Measurements from ENCODE around the gene SLC19A1. TPM values are rescaled to one million over a fixed set of nuclear protein-coding genes. Genes with fewer than 3 reads are reported as not detected.
A peak's percentile ranks its signal among the peaks of the same experiment; 100 is the strongest.

SLC19A1 gene
- total RNA-seq (2021) (22.6 and 25.0 TPM in 2 replicates), Bru-seq, nascent RNA (percentile 46 among the genes with signal in this experiment), BruChase-seq, experiment 1, labeled RNA remaining after a 2-hour chase (percentile 56 among the genes with signal in this experiment), BruChase-seq, experiment 2, labeled RNA remaining after a 6-hour chase (percentile 58 among the genes with signal in this experiment)
- long read RNA-seq, transcript SLC19A1-201 (6 exons, 3,811 nt): major isoform, 9 of 36 reads
- long read RNA-seq, partial matches to known transcripts: 10 of 36 reads
- long read RNA-seq, other reads (novel, unspliced or antisense): 17 of 36 reads

DNA sequence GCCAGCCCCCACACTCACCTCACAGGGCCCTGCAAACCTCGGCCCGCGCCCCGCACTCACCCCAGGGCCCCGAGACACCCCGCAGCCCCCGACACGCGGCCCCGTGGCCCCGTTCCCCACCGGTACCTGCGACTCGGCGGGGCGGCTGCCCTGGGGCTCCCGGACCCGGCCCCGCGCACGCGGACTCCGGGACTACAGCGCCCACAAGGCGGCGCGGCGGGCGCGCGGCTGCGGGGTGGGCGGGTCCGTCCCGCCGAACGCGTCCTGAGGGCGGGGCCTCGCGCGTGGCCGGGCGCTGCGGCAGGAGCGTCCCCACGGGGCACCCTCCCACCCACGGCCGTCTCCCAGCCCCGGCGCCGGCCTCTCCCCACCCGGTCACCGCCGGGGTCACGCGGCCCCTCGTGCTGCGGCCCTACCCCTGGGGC lies at the start of gene SLC19A1:
TSS of gene SLC19A1 (minus strand) at position 199 of the 425 bp plus-strand sequence. CDS start 4,481 bp downstream, outside the sequence.
- H3K4me3 ChIP-seq: peak within 1 kb of the TSS; percentile 73
- no peaks in the 10 kb centered on the region for H3K36me3 ChIP-seq (ENCODE audit: low read depth)
- 0 out of 2 replicates have a peak, but pooled peaks cover 6% of the 10 kb centered on the region for H3K4me1 ChIP-seq (replicated peaks; ENCODE audit: insufficient read depth)
- no TSS peak for BruUV-seq (replicated peaks)
- no peak within 1 kb of the TSS for H3K27ac ChIP-seq
- H3K9me3 ChIP-seq (ENCODE audit: insufficient read depth, low read depth): no peaks in the 10 kb centered on the region
- no peaks in the 10 kb centered on the region for H3K9me2 ChIP-seq (ENCODE audit: insufficient read depth)
- peaks cover 20% of the 10 kb centered on the region for H3K79me2 ChIP-seq (ENCODE audit: low read depth)
- DNase-seq: peak in 1 of 2 experiments; percentile 58
- peak within 1 kb of the TSS; percentile 89 for H3K4me2 ChIP-seq
- H3F3A ChIP-seq (ENCODE audit: insufficient read depth, low read depth): no peaks in the 10 kb centered on the region
- peak within 1 kb of the TSS; percentile 74 for H2AFZ ChIP-seq
- POLR2A ChIA-PET (ENCODE audit: unreplicated experiment): no interaction called here
- intact Hi-C loops (cut with micrococcal nuclease; ENCODE audit: unreplicated experiment): no loop called here
- no peaks in the 10 kb centered on the region for H4K20me1 ChIP-seq (ENCODE audit: insufficient read depth)
- no peaks in the 10 kb centered on the region for H3K27me3 ChIP-seq (ENCODE audit: insufficient read depth, low read depth)
- CTCF ChIA-PET: interaction anchor here (0.6 kb wide), 1 partner anchor 15 kb away, joined by 4 read pairs; no protein-coding TSS in a partner anchor
- TF ChIP-seq EZH2 (IDR thresholded peaks at IDR 0.05; ENCODE audit: low read depth): no peak
- TF ChIP-seq, protein P1, sequence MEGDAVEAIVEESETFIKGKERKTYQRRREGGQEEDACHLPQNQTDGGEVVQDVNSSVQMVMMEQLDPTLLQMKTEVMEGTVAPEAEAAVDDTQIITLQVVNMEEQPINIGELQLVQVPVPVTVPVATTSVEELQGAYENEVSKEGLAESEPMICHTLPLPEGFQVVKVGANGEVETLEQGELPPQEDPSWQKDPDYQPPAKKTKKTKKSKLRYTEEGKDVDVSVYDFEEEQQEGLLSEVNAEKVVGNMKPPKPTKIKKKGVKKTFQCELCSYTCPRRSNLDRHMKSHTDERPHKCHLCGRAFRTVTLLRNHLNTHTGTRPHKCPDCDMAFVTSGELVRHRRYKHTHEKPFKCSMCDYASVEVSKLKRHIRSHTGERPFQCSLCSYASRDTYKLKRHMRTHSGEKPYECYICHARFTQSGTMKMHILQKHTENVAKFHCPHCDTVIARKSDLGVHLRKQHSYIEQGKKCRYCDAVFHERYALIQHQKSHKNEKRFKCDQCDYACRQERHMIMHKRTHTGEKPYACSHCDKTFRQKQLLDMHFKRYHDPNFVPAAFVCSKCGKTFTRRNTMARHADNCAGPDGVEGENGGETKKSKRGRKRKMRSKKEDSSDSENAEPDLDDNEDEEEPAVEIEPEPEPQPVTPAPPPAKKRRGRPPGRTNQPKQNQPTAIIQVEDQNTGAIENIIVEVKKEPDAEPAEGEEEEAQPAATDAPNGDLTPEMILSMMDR (conservative IDR thresholded peaks at IDR 0.05): no peak; the same call in 1 of the 2 replicates

DNA sequence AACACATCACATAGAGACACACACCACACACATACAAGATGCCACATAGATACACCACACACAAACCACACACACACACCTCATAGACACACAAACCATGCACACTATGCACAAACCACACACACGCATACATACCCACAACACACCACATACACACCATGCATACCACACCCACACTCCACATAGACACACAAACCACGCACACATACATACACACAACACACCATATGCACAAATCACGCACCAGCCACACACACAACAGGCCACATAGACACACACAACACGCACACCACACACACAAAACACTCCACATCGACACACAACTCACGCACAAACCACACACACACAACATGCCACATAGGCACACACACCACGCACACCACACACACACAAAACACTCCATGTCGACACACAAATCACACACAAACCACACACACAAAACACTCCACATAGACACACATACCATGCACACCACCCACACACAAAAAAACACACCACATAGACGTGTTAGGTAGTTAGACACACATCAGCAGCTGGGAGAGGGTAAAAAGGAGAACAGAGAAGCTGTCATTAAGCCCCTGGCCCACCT lies 49.5 kb upstream of the SLC19A1 start:
- no peaks in the 10 kb centered on the region for H3K79me2 ChIP-seq (ENCODE audit: low read depth)
- POLR2A ChIA-PET (ENCODE audit: unreplicated experiment): no interaction called here

More for the DNA sequence above, 49.5 kb upstream of the SLC19A1 start:
- H3K4me1 ChIP-seq (replicated peaks; ENCODE audit: insufficient read depth): no peaks in the 10 kb centered on the region
- H3K4me2 ChIP-seq: no peak overlapping the region
- H3K36me3 ChIP-seq (ENCODE audit: low read depth): no peaks in the 10 kb centered on the region
- H2AFZ ChIP-seq: no peak overlapping the region
- no peak for TF ChIP-seq EZH2 (IDR thresholded peaks at IDR 0.05; ENCODE audit: low read depth)
- TF ChIP-seq, protein P1 (conservative IDR thresholded peaks at IDR 0.05): no peak
- H3K27ac ChIP-seq: no peak overlapping the region
- H3K4me3 ChIP-seq: no peak overlapping the region
- BruUV-seq (replicated peaks): no TSS peak
- H4K20me1 ChIP-seq (ENCODE audit: insufficient read depth): no peaks in the 10 kb centered on the region
- intact Hi-C loops (cut with micrococcal nuclease; ENCODE audit: unreplicated experiment): loop anchor here (10.0 kb wide), 1 partner anchor 147 kb away; no protein-coding TSS in a partner anchor
- peaks cover 22% of the 10 kb centered on the region for H3K27me3 ChIP-seq (ENCODE audit: insufficient read depth, low read depth)
- no peaks in the 10 kb centered on the region for H3K9me3 ChIP-seq (ENCODE audit: insufficient read depth, low read depth)
- CTCF ChIA-PET: no interaction called here
- no peaks in the 10 kb centered on the region for H3F3A ChIP-seq (ENCODE audit: insufficient read depth, low read depth)
- H3K9me2 ChIP-seq (ENCODE audit: insufficient read depth): no peaks in the 10 kb centered on the region
- no peak for DNase-seq

Data from PC-9 (cell line).